H1 (cell line): Measurements from ENCODE around the gene NECTIN2. TPM values are rescaled to one million over a fixed set of nuclear protein-coding genes. Genes with fewer than 3 reads are reported as not detected.

Experiments used
- ASH2L ChIP-seq: fragments of 200-600, 300-600 bp; sonication (generic); IDR thresholded peaks from one replicate; pipeline ENCODE4 v1.7.1; 2017; ENCODE audit warnings: low read length
- BCL11A ChIP-seq, 2 experiments: IDR thresholded peaks; one replicate each; pipeline ENCODE4 v1.6.1; 2011; ENCODE audit warnings: low read depth in 2 of 2, low read length in 2 of 2, mild to moderate bottlenecking in 2 of 2
- CEBPB ChIP-seq: IDR thresholded peaks from 2 replicates; pipeline ENCODE4 v1.6.1; 2012; ENCODE audit warnings: low read depth, low read length
- EZH2 ChIP-seq: fragments of 200-600 bp; sonication (generic); IDR thresholded peaks from 2 replicates; pipeline ENCODE4 v1.7.1; 2012; ENCODE audit warnings: low read depth, mild to moderate bottlenecking, moderate library complexity, low read length, inconsistent platforms; ENCODE audit not compliant: severe bottlenecking
- HDAC2 ChIP-seq, 2 experiments: fragments of 300-600 bp in 1 of 2; sonication (generic) in 1 of 2; IDR thresholded peaks; 2 replicates each; pipeline ENCODE4 v1.6.1; 2011 to 2012; ENCODE audit warnings: low read depth in 2 of 2, low read length in 2 of 2, mild to moderate bottlenecking in 2 of 2, moderate library complexity in 2 of 2, borderline replicate concordance in 1 of 2, inconsistent platforms in 1 of 2
- JUND ChIP-seq: IDR thresholded peaks from 2 replicates; pipeline ENCODE4 v1.6.1; 2011; ENCODE audit warnings: mild to moderate bottlenecking, improper control_type of control experiment, low read length
- KDM4A ChIP-seq: IDR thresholded peaks from one replicate; pipeline ENCODE4 v1.7.1; 2012; ENCODE audit warnings: low read depth, mild to moderate bottlenecking, moderate library complexity, low read length, inconsistent platforms; ENCODE audit not compliant: severe bottlenecking
- MAFK ChIP-seq: IDR thresholded peaks from 2 replicates; pipeline ENCODE4 v1.6.1; 2012; ENCODE audit warnings: low read depth, mild to moderate bottlenecking, improper control_type of control experiment, low read length
- NRF1 ChIP-seq: IDR thresholded peaks from 2 replicates; pipeline ENCODE4 v1.6.1; 2011; ENCODE audit warnings: mild to moderate bottlenecking, low read depth, low read length, improper control_type of control experiment
- POLR2A ChIP-seq, 2 experiments: IDR thresholded peaks; 1 replicate in 1 of 2; 2 replicates in 1 of 2; pipeline ENCODE4 v1.6.1; 2011; ENCODE audit warnings: low read depth in 2 of 2, low read length in 2 of 2, mild to moderate bottlenecking in 2 of 2; ENCODE audit errors: control extremely low read depth in 1 of 2
- POLR2AphosphoS5 ChIP-seq: IDR thresholded peaks from 2 replicates; pipeline ENCODE4 v1.6.1; 2011; ENCODE audit warnings: low read depth, low read length
- RAD21 ChIP-seq, 2 experiments: IDR thresholded peaks in 1 of 2; conservative IDR thresholded peaks in 1 of 2; 2 replicates each; pipeline ENCODE4 v1.6.1; 2011; ENCODE audit warnings: low read depth in 2 of 2, low read length in 2 of 2, improper control_type of control experiment in 1 of 2, inconsistent platforms in 1 of 2, mild to moderate bottlenecking in 1 of 2, moderate library complexity in 1 of 2
- SAP30 ChIP-seq: fragments of 300-600 bp; sonication (generic); IDR thresholded peaks from 2 replicates; pipeline ENCODE4 v1.7.1; 2012; ENCODE audit warnings: low read length, moderate library complexity, mild to moderate bottlenecking, inconsistent platforms; ENCODE audit not compliant: insufficient read depth, insufficient replicate concordance
- SIN3A ChIP-seq, 2 experiments: IDR thresholded peaks in 1 of 2; conservative IDR thresholded peaks in 1 of 2; 2 replicates each; pipeline ENCODE4 v1.6.1; 2011 to 2012; ENCODE audit warnings: low read length in 2 of 2, improper control_type of control experiment in 1 of 2, low read depth in 1 of 2, mild to moderate bottlenecking in 1 of 2
- SP4 ChIP-seq: IDR thresholded peaks from 2 replicates; pipeline ENCODE4 v1.6.1; 2012; ENCODE audit warnings: low read length, inconsistent platforms
- TAF1 ChIP-seq: IDR thresholded peaks from 2 replicates; pipeline ENCODE4 v1.6.1; 2011; ENCODE audit warnings: mild to moderate bottlenecking, low read depth, low read length
- TAF7 ChIP-seq: optimal IDR thresholded peaks from 2 replicates; pipeline ENCODE3; 2011; ENCODE audit warnings: low read depth, mild to moderate bottlenecking, inconsistent platforms, low read length, moderate library complexity, borderline replicate concordance
- USF2 ChIP-seq: IDR thresholded peaks from 2 replicates; pipeline ENCODE4 v1.6.1; 2011; ENCODE audit warnings: low read length, improper control_type of control experiment
- polyA plus RNA-seq, 7 experiments: library from polyadenylated mRNA; depleted of rRNA in 3 of 7; stranded (reverse) in 5 of 7; unstranded in 2 of 7; fragments of >200 nt in 5 of 7; fragments of 200-250 nt in 2 of 7; gene quantifications; 1 replicate in 5 of 7; 2 replicates in 1 of 7; 4 replicates in 1 of 7; pipeline versions ENCODE4 v1.2.1 to v1.2.3, GENCODE V29; 2011 to 2013; ENCODE audit warnings: missing spikeins in 2 of 7, mixed read lengths in 2 of 7
- total RNA-seq: library from RNA; stranded (reverse); fragmentation: NEBNext Ultra II Directional; extraction: Animal tissue kit (Norgen Biotek cat#: 25700); gene quantifications from 2 replicates; pipeline ENCODE4 v1.2.1, GENCODE V29; 2021

NECTIN2 gene
- total and polyA plus RNA-seq, 2 of the 8 experiments (the other 6 are each of a cell fraction or from before 2014, with no cell fraction given): 184 to 237 TPM

- TF ChIP-seq MAFK: no peak
- no peak for TF ChIP-seq SAP30
- TF ChIP-seq TAF1: 0 out of 2 replicates have a peak, but pooled peaks have one; percentile 14
- TF ChIP-seq POLR2A (IDR thresholded peaks at IDR 0.05; ENCODE audit: control extremely low read depth in 1 of 2, low read depth in 2 of 2, low read length in 2 of 2): peak in 1 of 2 experiments; percentile 79; a peak in 2 of 3 replicates
- TF ChIP-seq USF2: 0 out of 2 replicates have a peak, but pooled peaks have one; percentile 13
- no peak for TF ChIP-seq HDAC2 (IDR thresholded peaks at IDR 0.05; ENCODE audit: borderline replicate concordance in 1 of 2, low read depth in 2 of 2, low read length in 2 of 2)
- peak; percentile 27 for TF ChIP-seq TAF7
- TF ChIP-seq ASH2L: no peak
- TF ChIP-seq EZH2: no peak
- TF ChIP-seq KDM4A: no peak
- TF ChIP-seq POLR2AphosphoS5: peak; percentile 37; the same call in 1 of the 2 replicates
- no peak for TF ChIP-seq NRF1
- no peak for TF ChIP-seq SP4
- 0 out of 2 replicates have a peak, but pooled peaks have one; percentile 39 for TF ChIP-seq JUND
- TF ChIP-seq SIN3A (conservative IDR thresholded peaks at IDR 0.05 in 1 of 2, IDR thresholded peaks at IDR 0.05 in 1 of 2; ENCODE audit: low read depth in 1 of 2, low read length in 2 of 2): peak in 1 of 2 experiments; percentile 53; a peak in 1 of 4 replicates
- no peak for TF ChIP-seq BCL11A (IDR thresholded peaks at IDR 0.05; ENCODE audit: low read depth in 2 of 2, low read length in 2 of 2)
- no peak for TF ChIP-seq CEBPB
- TF ChIP-seq RAD21 (IDR thresholded peaks at IDR 0.05 in 1 of 2, conservative IDR thresholded peaks at IDR 0.05 in 1 of 2; ENCODE audit: low read depth in 2 of 2, low read length in 2 of 2): peak; percentile 83 to 88
- TF ChIP-seq, all 59 proteins: peak for 10
Observed at GRCh38 chr19:44903602-44904425, 57.7 kb downstream of the NECTIN2 start (continued).
